Measurements from ENCODE around the gene BANF1.
A peak's percentile ranks its signal among the peaks of the same experiment; 100 is the strongest.

BANF1 gene

GRCh38 chr11:66012946-66013761 lies 10.9 kb downstream of the BANF1 start:
- peaks cover 12% of the 10 kb centered on the region for H3K27me3 ChIP-seq (ENCODE audit: low read depth, low read length)
- no peaks in the 10 kb centered on the region for H3K36me3 ChIP-seq (ENCODE audit: control insufficient read depth in 1 of 2, insufficient read depth in 2 of 2, low read length in 2 of 2)
- H3K27ac ChIP-seq (ENCODE audit: low read length) = no peak overlapping the region
- H3K9me3 ChIP-seq (ENCODE audit: control insufficient read depth in 1 of 2, low read length in 2 of 2) = no peaks in the 10 kb centered on the region
- H3K4me1 ChIP-seq (ENCODE audit: control insufficient read depth in 1 of 2, insufficient read depth in 2 of 2, low read length in 2 of 2) = peaks cover 0 to 4% of the 10 kb centered on the region in 2 donors
- no peak overlapping the region for H3K4me3 ChIP-seq (ENCODE audit: low read depth in 1 of 2, low read length in 2 of 2)

GRCh38 chr11:66013762-66014100 lies 11.4 kb downstream of the BANF1 start:
- H3K27ac ChIP-seq (ENCODE audit: low read length) = no peak overlapping the region
- H3K27me3 ChIP-seq (ENCODE audit: low read depth, low read length) = peaks cover 12% of the 10 kb centered on the region
- no peak overlapping the region for H3K4me3 ChIP-seq (ENCODE audit: low read depth in 1 of 2, low read length in 2 of 2)
- H3K9me3 ChIP-seq (ENCODE audit: control insufficient read depth in 1 of 2, low read length in 2 of 2) = no peaks in the 10 kb centered on the region
- no peaks in the 10 kb centered on the region for H3K36me3 ChIP-seq (ENCODE audit: control insufficient read depth in 1 of 2, insufficient read depth in 2 of 2, low read length in 2 of 2)
- H3K4me1 ChIP-seq (ENCODE audit: control insufficient read depth in 1 of 2, insufficient read depth in 2 of 2, low read length in 2 of 2) = peaks cover 0 to 4% of the 10 kb centered on the region in 2 donors

GRCh38 chr11:66014804-66015453 lies 12.6 kb downstream of the BANF1 start:
- Histone ChIP-seq H3K27ac (ENCODE audit: low read length) (no peak overlapping the region), H3K4me1 (ENCODE audit: control insufficient read depth in 1 of 2, insufficient read depth in 2 of 2, low read length in 2 of 2) (peaks cover 0 to 4% of the 10 kb centered on the region in 2 donors)

GRCh38 chr11:66015454-66015881 lies 13.2 kb downstream of the BANF1 start:
- H3K27me3 ChIP-seq (ENCODE audit: low read depth, low read length) = peaks cover 12% of the 10 kb centered on the region
- no peaks in the 10 kb centered on the region for H3K36me3 ChIP-seq (ENCODE audit: control insufficient read depth in 1 of 2, insufficient read depth in 2 of 2, low read length in 2 of 2)
- H3K9me3 ChIP-seq (ENCODE audit: control insufficient read depth in 1 of 2, low read length in 2 of 2) = no peaks in the 10 kb centered on the region
- no peak overlapping the region for H3K27ac ChIP-seq (ENCODE audit: low read length)
- H3K4me3 ChIP-seq (ENCODE audit: low read depth in 1 of 2, low read length in 2 of 2) = no peak overlapping the region
- H3K4me1 ChIP-seq (ENCODE audit: control insufficient read depth in 1 of 2, insufficient read depth in 2 of 2, low read length in 2 of 2) = peaks cover 0 to 4% of the 10 kb centered on the region in 2 donors

More at GRCh38 chr11:66014804-66015453, 12.6 kb downstream of the BANF1 start:
- Histone ChIP-seq H3K4me3 (ENCODE audit: low read depth in 1 of 2, low read length in 2 of 2) (no peak overlapping the region), H3K27me3 (ENCODE audit: low read depth, low read length) (peaks cover 12% of the 10 kb centered on the region), H3K36me3 (ENCODE audit: control insufficient read depth in 1 of 2, insufficient read depth in 2 of 2, low read length in 2 of 2) (no peaks in the 10 kb centered on the region), H3K9me3 (ENCODE audit: control insufficient read depth in 1 of 2, low read length in 2 of 2) (no peaks in the 10 kb centered on the region)

GRCh38 chr11:66015936-66016792 lies 13.9 kb downstream of the BANF1 start:
- peaks cover 0 to 4% of the 10 kb centered on the region in 2 donors for H3K4me1 ChIP-seq (ENCODE audit: control insufficient read depth in 1 of 2, insufficient read depth in 2 of 2, low read length in 2 of 2)
- H3K27me3 ChIP-seq (ENCODE audit: low read depth, low read length) = peaks cover 12% of the 10 kb centered on the region
- H3K27ac ChIP-seq (ENCODE audit: low read length) = no peak overlapping the region
- no peaks in the 10 kb centered on the region for H3K36me3 ChIP-seq (ENCODE audit: control insufficient read depth in 1 of 2, insufficient read depth in 2 of 2, low read length in 2 of 2)
- H3K4me3 ChIP-seq (ENCODE audit: low read depth in 1 of 2, low read length in 2 of 2) = no peak overlapping the region
- no peaks in the 10 kb centered on the region for H3K9me3 ChIP-seq (ENCODE audit: control insufficient read depth in 1 of 2, low read length in 2 of 2)

- Histone ChIP-seq H3K4me3 (ENCODE audit: low read depth in 1 of 2, low read length in 2 of 2) (no peak overlapping the region), H3K27me3 (ENCODE audit: low read depth, low read length) (peaks cover 12% of the 10 kb centered on the region), H3K36me3 (ENCODE audit: control insufficient read depth in 1 of 2, insufficient read depth in 2 of 2, low read length in 2 of 2) (no peaks in the 10 kb centered on the region), H3K4me1 (ENCODE audit: control insufficient read depth in 1 of 2, insufficient read depth in 2 of 2, low read length in 2 of 2) (peaks cover 0 to 4% of the 10 kb centered on the region in 2 donors), H3K27ac (ENCODE audit: low read length) (no peak overlapping the region), H3K9me3 (ENCODE audit: control insufficient read depth in 1 of 2, low read length in 2 of 2) (no peaks in the 10 kb centered on the region)
These were observed 14.5 kb downstream of the BANF1 start for GRCh38 chr11:66016793-66017177.

- no peak overlapping the region for H3K4me3 ChIP-seq (ENCODE audit: low read depth in 1 of 2, low read length in 2 of 2)
- no peak overlapping the region for H3K27ac ChIP-seq (ENCODE audit: low read length)
- peaks cover 0 to 5% of the 10 kb centered on the region in 2 donors for H3K4me1 ChIP-seq (ENCODE audit: control insufficient read depth in 1 of 2, insufficient read depth in 2 of 2, low read length in 2 of 2)
- no peaks in the 10 kb centered on the region for H3K36me3 ChIP-seq (ENCODE audit: control insufficient read depth in 1 of 2, insufficient read depth in 2 of 2, low read length in 2 of 2)
- H3K27me3 ChIP-seq (ENCODE audit: low read depth, low read length) = peaks cover 12% of the 10 kb centered on the region
- H3K9me3 ChIP-seq (ENCODE audit: control insufficient read depth in 1 of 2, low read length in 2 of 2) = no peaks in the 10 kb centered on the region
These were observed 15.0 kb downstream of the BANF1 start for GRCh38 chr11:66017321-66017720.

GRCh38 chr11:66020212-66020611 lies 17.9 kb downstream of the BANF1 start:
- no peaks in the 10 kb centered on the region for H3K36me3 ChIP-seq (ENCODE audit: control insufficient read depth in 1 of 2, insufficient read depth in 2 of 2, low read length in 2 of 2)
- H3K27ac ChIP-seq (ENCODE audit: low read length) = no peak overlapping the region
- H3K4me3 ChIP-seq (ENCODE audit: low read depth in 1 of 2, low read length in 2 of 2) = no peak overlapping the region
- no peaks in the 10 kb centered on the region for H3K9me3 ChIP-seq (ENCODE audit: control insufficient read depth in 1 of 2, low read length in 2 of 2)
- no peaks in the 10 kb centered on the region for H3K27me3 ChIP-seq (ENCODE audit: low read depth, low read length)
- H3K4me1 ChIP-seq (ENCODE audit: control insufficient read depth in 1 of 2, insufficient read depth in 2 of 2, low read length in 2 of 2) = peaks cover 0 to 5% of the 10 kb centered on the region in 2 donors

- H3K36me3 ChIP-seq (ENCODE audit: control insufficient read depth in 1 of 2, insufficient read depth in 2 of 2, low read length in 2 of 2) = no peaks in the 10 kb centered on the region
- H3K4me1 ChIP-seq (ENCODE audit: control insufficient read depth in 1 of 2, insufficient read depth in 2 of 2, low read length in 2 of 2) = peaks cover 0 to 5% of the 10 kb centered on the region in 2 donors
- no peak overlapping the region for H3K4me3 ChIP-seq (ENCODE audit: low read depth in 1 of 2, low read length in 2 of 2)
- H3K9me3 ChIP-seq (ENCODE audit: control insufficient read depth in 1 of 2, low read length in 2 of 2) = no peaks in the 10 kb centered on the region
- no peaks in the 10 kb centered on the region for H3K27me3 ChIP-seq (ENCODE audit: low read depth, low read length)
- H3K27ac ChIP-seq (ENCODE audit: low read length) = no peak overlapping the region
These were observed 18.5 kb downstream of the BANF1 start for GRCh38 chr11:66020618-66021357.

GRCh38 chr11:66022401-66023185 lies 20.3 kb downstream of the BANF1 start:
- H3K4me1 ChIP-seq (ENCODE audit: control insufficient read depth in 1 of 2, insufficient read depth in 2 of 2, low read length in 2 of 2) = peaks cover 0 to 5% of the 10 kb centered on the region in 2 donors
- no peak overlapping the region for H3K27ac ChIP-seq (ENCODE audit: low read length)
- peak overlapping the region in 1 of 2 donors; percentile 36 for H3K4me3 ChIP-seq (ENCODE audit: low read depth in 1 of 2, low read length in 2 of 2)
- no peaks in the 10 kb centered on the region for H3K9me3 ChIP-seq (ENCODE audit: control insufficient read depth in 1 of 2, low read length in 2 of 2)
- no peaks in the 10 kb centered on the region for H3K27me3 ChIP-seq (ENCODE audit: low read depth, low read length)
- H3K36me3 ChIP-seq (ENCODE audit: control insufficient read depth in 1 of 2, insufficient read depth in 2 of 2, low read length in 2 of 2) = no peaks in the 10 kb centered on the region
